OCI-M2 (cell line): Measurements from ENCODE around the gene DUS3L.

ENCODE experiments used
- DNase-seq: peaks from one replicate; lab custom pipeline; 2025; ENCODE audit not compliant: unreplicated experiment; lab: John Stamatoyannopoulos, UW

Gene DUS3L

DNA sequence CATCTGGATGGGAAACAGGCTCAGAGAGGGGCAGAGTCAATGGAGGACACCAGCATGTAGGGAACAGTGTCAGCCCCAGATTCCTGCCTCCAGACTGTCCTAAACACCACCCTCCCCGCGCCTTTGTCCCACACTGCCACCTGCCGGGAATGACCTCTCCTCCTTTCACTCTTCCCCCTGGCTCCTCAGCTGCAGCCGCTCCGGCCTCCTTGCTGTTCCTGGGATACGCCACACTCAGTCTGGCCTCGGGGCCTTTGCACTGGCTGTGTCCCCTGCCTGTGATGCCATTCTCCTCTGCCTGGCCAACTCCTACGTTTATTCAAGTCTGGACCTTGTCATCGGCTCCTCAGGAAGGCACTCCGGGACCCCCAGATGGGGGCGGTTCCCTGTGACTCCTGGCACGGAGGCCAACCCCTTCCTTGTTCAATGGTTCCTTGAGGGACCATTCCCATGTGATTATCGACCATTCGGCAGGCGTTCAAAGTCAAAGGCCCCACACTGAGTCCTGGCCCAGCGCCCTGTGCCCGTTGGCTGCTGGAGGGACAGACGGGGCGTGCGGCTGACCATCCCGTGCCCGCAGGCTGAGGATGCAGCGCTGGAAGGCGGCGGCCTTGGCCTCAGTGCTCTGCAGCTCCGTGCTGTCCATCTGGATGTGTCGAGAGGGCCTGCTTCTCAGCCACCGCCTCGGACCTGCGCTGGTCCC, 32.8 kb upstream of the DUS3L start:
- DNase-seq, result no peak

DNA sequence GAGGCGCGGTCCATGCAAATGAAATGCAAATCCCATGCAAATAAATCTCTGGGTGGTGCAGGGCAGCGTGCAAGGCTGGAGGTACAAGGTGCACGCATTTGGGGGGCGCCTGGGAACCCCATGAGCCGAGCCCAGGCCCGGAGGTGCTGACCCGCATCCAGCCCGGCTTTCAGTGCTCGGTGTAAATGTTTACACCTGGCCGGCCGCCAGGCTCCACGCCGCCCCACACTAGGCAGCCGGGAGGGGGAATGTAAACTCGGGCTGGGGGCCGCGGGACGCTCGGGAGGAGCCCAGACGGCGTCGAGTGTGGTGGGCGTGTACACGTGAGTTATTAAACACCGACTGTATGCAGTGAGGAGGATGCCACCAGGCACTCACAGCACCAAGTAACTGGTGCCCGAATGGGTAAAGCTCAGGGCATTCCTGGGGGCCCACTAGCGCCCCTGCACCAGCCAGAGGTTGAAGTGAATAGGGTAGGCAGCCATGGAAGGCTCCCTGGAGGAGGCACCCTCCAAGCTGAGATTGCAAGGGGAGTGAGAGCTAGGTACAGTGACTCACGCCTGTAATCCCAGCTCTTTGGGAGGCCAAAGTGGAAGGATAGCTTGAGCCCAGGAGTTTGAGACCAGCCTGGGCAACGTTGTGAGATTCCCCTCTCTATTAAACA, 31.4 kb upstream of the DUS3L start:
- no peak for DNase-seq

- no peak for DNase-seq
Observed at GRCh38 chr19:5821521-5822180, 30.7 kb upstream of the DUS3L start.

- no peak for DNase-seq
Observed at GRCh38 chr19:5820785-5821184, 29.8 kb upstream of the DUS3L start.

GRCh38 chr19:5818594-5818993, 27.6 kb upstream of the DUS3L start:
- no peak for DNase-seq

GRCh38 chr19:5817218-5817617, 26.3 kb upstream of the DUS3L start:
- DNase-seq, result no peak

- no peak for DNase-seq
Observed at GRCh38 chr19:5814852-5815246, 23.9 kb upstream of the DUS3L start.

- no peak for DNase-seq
Observed at GRCh38 chr19:5814123-5814851, 23.3 kb upstream of the DUS3L start.

- no peak for DNase-seq
Observed at GRCh38 chr19:5811117-5811516, 20.2 kb upstream of the DUS3L start.

- no peak for DNase-seq
Observed at GRCh38 chr19:5809469-5809868, 18.5 kb upstream of the DUS3L start.

DNA sequence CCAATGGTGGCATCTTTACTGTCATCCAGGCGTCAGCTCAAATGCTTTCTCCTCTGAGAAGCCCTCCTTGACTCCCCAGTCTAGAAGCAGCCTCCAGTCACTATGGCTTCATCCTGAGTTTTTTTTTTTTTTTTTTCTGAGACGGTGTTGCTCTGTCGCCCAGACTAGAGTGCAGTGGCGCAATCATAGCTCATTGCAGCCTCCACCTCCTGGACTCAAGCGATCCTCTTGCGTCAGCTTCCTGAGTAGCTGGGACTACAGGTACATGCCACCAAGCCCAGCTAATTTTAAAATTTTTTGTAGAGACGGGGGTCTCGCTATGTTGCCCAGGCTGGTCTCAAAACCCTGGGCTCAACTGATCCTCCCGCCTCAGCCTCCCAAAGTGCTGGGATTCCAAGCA, 18.1 kb upstream of the DUS3L start:
- no peak for DNase-seq

GRCh38 chr19:5808120-5808816, 17.3 kb upstream of the DUS3L start:
- DNase-seq, result no peak

DNA sequence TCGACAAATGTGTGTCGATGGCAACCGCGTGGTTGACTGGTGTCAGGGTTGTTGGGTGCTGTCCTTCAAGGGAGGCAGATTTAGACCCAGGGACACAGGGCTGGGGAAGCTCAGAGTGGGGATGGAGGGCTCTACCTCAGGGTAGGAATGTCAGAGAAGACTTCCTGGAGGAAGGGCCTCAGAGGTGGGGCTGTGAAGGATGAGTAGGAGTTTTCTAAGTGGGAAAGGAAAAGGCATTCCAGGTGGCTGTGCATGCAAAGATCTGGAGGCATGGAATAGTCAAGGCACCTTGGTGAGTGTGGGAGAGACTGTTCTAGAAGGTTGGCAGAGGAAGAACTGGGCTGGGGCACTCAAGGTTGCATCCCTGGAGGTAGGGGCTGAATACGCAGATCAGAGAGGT, 15.9 kb upstream of the DUS3L start:
- DNase-seq, result no peak

DNA sequence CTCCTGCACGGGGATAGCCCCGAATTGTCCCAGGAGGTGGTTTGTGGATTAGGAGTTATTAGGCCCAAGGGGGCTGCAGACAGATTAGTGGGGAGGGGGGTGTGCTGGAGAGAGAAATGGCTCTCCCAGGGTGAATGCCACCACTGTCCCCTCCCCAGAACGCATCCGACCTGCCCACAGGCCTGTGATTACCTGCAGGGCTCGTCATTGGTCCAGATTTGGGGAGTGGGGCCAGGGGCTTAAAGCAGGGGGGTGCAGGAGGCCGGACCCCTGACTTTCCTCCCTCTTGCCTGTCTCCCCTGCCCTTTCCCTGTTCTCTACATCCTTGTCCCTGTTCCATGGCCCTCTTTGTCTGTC, 15.1 kb upstream of the DUS3L start:
- no peak for DNase-seq

- peak; percentile 1 for DNase-seq
Observed at GRCh38 chr19:5805462-5806132, 14.6 kb upstream of the DUS3L start.

GRCh38 chr19:5804516-5805461, 13.8 kb upstream of the DUS3L start, which contains the start of gene NRTN:
Gene NRTN (plus strand): TSS chr19:5805067. CDS start chr19:5824166, 19,099 bp downstream.
- no peak for DNase-seq

GRCh38 chr19:5803752-5804515, 13.0 kb upstream of the DUS3L start:
- DNase-seq, result peak; percentile 2

- DNase-seq, result no peak
Observed at GRCh38 chr19:5803441-5803751, 12.4 kb upstream of the DUS3L start.
